Lower leg skin (tissue), 4 donors: ENCODE results near the gene SLC44A2. TPM values are rescaled to one million over a fixed set of nuclear protein-coding genes. Genes with fewer than 3 reads are reported as not detected.

Experiments
- DNase-seq, 2 donors: peaks; one replicate each; pipeline ENCODE4 v3.0.0-alpha.2; 2019; ENCODE audit warnings: low spot score in 2 of 2
- H3K4me3 ChIP-seq: fragments of 200-600 bp; sonication (generic); 2 replicates; pipeline ENCODE4 v1.5.1; 2017; ENCODE audit warnings: mild to moderate bottlenecking, low read depth; ENCODE audit not compliant: poor library complexity, severe bottlenecking
- POLR2A ChIP-seq, 2 donors: fragments of 450-650 bp; IDR thresholded peaks; one replicate each; pipeline ENCODE4 v1.6.1; 2016 to 2017; ENCODE audit warnings: antibody characterized with exemption in 2 of 2, mild to moderate bottlenecking in 1 of 2, moderate library complexity in 1 of 2
- whole genome bisulfite sequencing, 2 donors: methylation state at CpG; one replicate each; pipeline ENCODE4 v1.1.5; 2018; 5-methylcytosine and 5-hydroxymethylcytosine counted together
- intact Hi-C: fragments of 100-400 bp; cut with DNase I; formaldehyde crosslinking; loops from one replicate; pipeline ENCODE4 v1.15.0; 2023; ENCODE audit warnings: low total_unique reads
- total RNA-seq, 4 donors: library from RNA; depleted of rRNA; stranded (reverse); fragments of >200 nt; gene quantifications; one replicate each; pipeline ENCODE4 v1.1.0, GENCODE V29; 2016
- TF ChIP-seq, protein P1 (sequence below), 3 donors: fragments of 450-650 bp; IDR thresholded peaks; one replicate each; pipeline ENCODE4 v1.5.1; 2016; ENCODE audit warnings: antibody characterized with exemption in 3 of 3, mild to moderate bottlenecking in 3 of 3, moderate library complexity in 2 of 3

The SLC44A2 gene
- total RNA-seq, 4 donors from 2014 or later: 100 to 180 (median 129) TPM

- TF ChIP-seq, protein P1, sequence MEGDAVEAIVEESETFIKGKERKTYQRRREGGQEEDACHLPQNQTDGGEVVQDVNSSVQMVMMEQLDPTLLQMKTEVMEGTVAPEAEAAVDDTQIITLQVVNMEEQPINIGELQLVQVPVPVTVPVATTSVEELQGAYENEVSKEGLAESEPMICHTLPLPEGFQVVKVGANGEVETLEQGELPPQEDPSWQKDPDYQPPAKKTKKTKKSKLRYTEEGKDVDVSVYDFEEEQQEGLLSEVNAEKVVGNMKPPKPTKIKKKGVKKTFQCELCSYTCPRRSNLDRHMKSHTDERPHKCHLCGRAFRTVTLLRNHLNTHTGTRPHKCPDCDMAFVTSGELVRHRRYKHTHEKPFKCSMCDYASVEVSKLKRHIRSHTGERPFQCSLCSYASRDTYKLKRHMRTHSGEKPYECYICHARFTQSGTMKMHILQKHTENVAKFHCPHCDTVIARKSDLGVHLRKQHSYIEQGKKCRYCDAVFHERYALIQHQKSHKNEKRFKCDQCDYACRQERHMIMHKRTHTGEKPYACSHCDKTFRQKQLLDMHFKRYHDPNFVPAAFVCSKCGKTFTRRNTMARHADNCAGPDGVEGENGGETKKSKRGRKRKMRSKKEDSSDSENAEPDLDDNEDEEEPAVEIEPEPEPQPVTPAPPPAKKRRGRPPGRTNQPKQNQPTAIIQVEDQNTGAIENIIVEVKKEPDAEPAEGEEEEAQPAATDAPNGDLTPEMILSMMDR (IDR thresholded peaks at IDR 0.05): no peak
- TF ChIP-seq POLR2A (IDR thresholded peaks at IDR 0.05): no peak
- no peak for DNase-seq
- intact Hi-C loops: no loop called here
- 84 to 85% methylated on average over 37 of the region's 37 CpGs for WGBS, 2 donors
- no peak overlapping the region for H3K4me3 ChIP-seq
These were observed 11.1 kb downstream of the SLC44A2 start for GRCh38 chr19:10636304-10636972.

DNA sequence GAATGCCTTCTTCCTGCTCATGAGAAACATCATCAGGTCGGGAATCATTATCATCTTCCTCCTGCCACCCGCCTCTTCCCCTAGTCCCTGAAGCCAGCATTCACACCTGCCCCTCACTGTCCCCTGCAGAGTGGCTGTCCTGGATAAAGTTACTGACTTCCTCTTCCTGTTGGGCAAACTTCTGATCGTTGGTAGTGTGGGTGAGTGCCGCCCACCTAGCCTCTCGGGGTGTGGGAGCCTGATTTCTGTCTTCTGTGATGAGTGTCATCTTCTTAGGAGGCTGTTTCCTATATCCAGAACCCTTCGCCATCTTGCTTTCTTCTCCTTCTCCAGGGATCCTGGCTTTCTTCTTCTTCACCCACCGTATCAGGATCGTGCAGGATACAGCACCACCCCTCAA, 12.5 kb downstream of the SLC44A2 start:
- intact Hi-C loops: no loop called here
- WGBS, 2 donors: 78 to 79% methylated on average over 8 of the region's 8 CpGs
- TF ChIP-seq, protein P1 (IDR thresholded peaks at IDR 0.05): no peak
- no peak for TF ChIP-seq POLR2A (IDR thresholded peaks at IDR 0.05)
- no peak for DNase-seq
- H3K4me3 ChIP-seq: no peak overlapping the region

DNA sequence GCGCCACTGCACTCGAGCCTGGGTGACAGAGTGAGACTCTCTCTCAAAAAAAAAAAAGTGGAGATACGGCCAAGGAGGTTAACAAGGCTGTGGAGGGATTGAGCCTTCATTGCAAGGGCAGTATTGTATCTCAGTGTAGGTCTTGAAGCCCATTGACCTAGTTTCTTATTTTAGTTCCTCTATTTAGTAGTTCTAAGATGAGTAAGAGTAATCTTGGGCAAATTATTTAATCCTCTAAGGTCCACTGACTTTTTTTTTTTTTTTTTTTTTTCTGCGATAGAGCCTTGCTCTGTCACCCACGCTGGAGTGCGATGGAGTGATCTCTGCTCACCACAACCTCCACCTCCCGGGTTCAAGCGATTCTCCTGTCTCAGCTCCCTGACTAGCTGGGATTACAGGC, 14.5 kb downstream of the SLC44A2 start:
- intact Hi-C loops: loop anchor here (10.0 kb wide), 1 partner anchor 145 kb away; no protein-coding TSS in a partner anchor
- no peak overlapping the region for H3K4me3 ChIP-seq
- no peak for TF ChIP-seq POLR2A (IDR thresholded peaks at IDR 0.05)
- TF ChIP-seq, protein P1 (IDR thresholded peaks at IDR 0.05): no peak
- DNase-seq: no peak
- WGBS, 2 donors: 78 to 84% methylated on average over 8 of the region's 8 CpGs

DNA sequence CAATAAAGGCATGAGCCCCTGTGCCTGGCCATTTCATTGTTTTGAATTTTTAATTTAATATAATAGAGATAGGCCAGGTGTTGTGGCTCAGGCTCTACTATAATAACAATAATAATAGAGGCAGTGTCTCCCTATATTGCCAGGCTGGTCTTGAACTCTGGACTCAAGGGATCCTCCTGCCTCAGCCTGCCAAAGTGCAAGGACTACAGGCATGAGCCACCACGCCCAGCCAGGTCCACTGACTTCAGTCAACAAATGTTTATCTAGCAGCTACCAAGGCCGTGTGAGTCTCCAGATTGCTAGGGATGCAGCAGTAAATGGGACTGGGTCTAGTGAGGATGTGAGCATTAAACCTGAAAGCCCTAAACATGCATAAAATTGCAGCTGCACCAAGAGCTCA, 15.0 kb downstream of the SLC44A2 start:
- DNase-seq: no peak
- 65 to 97% methylated on average over 2 of the region's 2 CpGs for WGBS, 2 donors
- no peak for TF ChIP-seq POLR2A (IDR thresholded peaks at IDR 0.05)
- TF ChIP-seq, protein P1 (IDR thresholded peaks at IDR 0.05): no peak
- H3K4me3 ChIP-seq: no peak overlapping the region
- intact Hi-C loops: loop anchor here (10.0 kb wide), 1 partner anchor 146 kb away; no protein-coding TSS in a partner anchor

DNA sequence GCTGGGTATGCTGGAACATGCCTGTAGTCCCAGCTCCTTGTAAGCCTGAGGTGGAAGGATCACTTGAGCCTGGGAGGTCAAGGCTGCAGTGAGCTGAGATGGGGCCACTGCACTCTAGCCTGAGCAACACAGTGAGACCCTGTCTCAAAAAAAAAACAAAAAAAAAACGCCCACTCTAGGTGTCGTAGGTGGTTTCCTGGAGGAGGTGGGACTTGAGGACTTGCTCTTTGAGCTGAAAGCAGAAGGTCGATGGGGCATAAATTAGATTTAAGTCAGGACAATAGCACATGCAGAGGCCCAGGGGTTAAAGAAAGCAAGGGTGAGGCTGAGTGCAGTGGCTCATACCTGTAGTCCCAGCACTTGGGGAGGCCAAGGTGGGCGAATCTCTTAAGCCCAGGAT, 15.9 kb downstream of the SLC44A2 start:
- DNase-seq: no peak
- intact Hi-C loops: loop anchor here (10.0 kb wide), 1 partner anchor 146 kb away; no protein-coding TSS in a partner anchor
- WGBS, 2 donors: 82 to 86% methylated on average over 4 of the region's 4 CpGs
- no peak overlapping the region for H3K4me3 ChIP-seq
- TF ChIP-seq POLR2A (IDR thresholded peaks at IDR 0.05): no peak
- TF ChIP-seq, protein P1 (IDR thresholded peaks at IDR 0.05): no peak
